ENCODE measurements around the gene ARHGEF40.

The ARHGEF40 gene

DNA sequence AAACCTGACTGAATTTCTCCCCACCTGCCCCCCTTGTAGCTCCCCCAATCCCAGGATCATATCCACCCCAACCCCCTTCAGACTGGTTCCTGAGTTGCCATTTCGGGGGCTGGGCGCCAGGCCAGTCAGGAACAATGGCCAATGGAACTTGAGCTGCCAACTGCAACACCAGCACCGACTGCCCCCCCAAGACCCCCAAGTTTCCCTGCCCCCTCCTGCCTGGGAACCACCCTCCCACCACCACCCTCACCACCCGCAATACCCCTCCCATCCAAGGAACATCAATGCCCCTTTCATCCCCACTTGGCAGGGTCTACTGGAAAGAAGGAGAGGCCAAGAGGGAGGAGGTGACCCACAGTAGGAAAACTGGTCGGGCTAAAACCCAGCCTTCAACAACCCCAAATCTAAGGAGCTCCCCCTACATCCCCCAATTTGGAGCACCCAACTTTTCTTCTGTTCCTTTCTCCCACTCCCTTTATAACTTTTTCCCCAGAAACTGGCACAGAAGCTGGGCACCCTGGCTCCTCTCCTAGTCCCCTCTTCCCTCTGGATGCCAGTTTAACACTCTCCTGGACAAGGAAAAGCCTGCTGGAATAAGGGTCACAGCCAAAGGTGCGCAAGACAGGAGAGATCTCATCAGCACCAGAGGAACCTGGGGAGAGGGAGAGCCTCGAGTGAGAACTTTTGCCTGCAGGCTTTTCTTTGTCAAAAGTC lies 43.7 kb upstream of the ARHGEF40 start:
- TF ChIP-seq FOXP2 (optimal IDR thresholded peaks at IDR 0.05; ENCODE audit: control extremely low read depth, extremely low read length, insufficient read depth): no peak
- no peak for TF ChIP-seq EZH2 (IDR thresholded peaks at IDR 0.05)
- TF ChIP-seq POLR2AphosphoS5 (IDR thresholded peaks at IDR 0.05; ENCODE audit: borderline replicate concordance, low read depth, low read length): no peak
- no peaks in the 10 kb centered on the region; the same call in 1 of the 2 replicates for H3K36me3 ChIP-seq (ENCODE audit: insufficient read depth, low read length)
- no peak overlapping the region for H3K4me3 ChIP-seq
- H3K9me3 ChIP-seq (ENCODE audit: low read depth, low read length): no peaks in the 10 kb centered on the region
- H3K9ac ChIP-seq (ENCODE audit: insufficient read length): no peak overlapping the region
- no peak for DNase-seq (ENCODE audit: low read depth, low spot score)
- H3K27ac ChIP-seq: no peak overlapping the region

DNA sequence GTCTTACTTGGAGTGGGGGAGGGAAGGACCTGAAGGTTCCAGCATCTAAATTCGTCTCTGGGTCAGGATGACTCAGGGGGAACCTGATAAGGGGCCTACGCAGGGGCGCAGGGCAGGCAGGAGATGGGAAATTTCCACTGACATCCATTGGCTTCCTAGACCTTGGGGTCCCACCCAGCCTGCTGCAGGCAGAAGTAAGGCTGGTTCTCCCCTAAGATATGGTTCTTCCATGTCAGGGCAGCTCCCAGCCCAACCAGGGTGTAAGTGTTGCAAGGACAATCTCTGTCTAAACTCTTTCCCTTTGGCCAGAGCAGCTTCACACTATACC lies 43.2 kb upstream of the ARHGEF40 start:
- TF ChIP-seq EZH2 (IDR thresholded peaks at IDR 0.05) (no peak), FOXP2 (optimal IDR thresholded peaks at IDR 0.05; ENCODE audit: control extremely low read depth, extremely low read length, insufficient read depth) (no peak), POLR2AphosphoS5 (IDR thresholded peaks at IDR 0.05; ENCODE audit: borderline replicate concordance, low read depth, low read length) (no peak)
- no peak for DNase-seq (ENCODE audit: low read depth, low spot score)
- Histone ChIP-seq H3K27ac (no peak overlapping the region), H3K36me3 (ENCODE audit: insufficient read depth, low read length) (no peaks in the 10 kb centered on the region), H3K9ac (ENCODE audit: insufficient read length) (no peak overlapping the region), H3K4me3 (no peak overlapping the region), H3K9me3 (ENCODE audit: low read depth, low read length) (no peaks in the 10 kb centered on the region)

DNA sequence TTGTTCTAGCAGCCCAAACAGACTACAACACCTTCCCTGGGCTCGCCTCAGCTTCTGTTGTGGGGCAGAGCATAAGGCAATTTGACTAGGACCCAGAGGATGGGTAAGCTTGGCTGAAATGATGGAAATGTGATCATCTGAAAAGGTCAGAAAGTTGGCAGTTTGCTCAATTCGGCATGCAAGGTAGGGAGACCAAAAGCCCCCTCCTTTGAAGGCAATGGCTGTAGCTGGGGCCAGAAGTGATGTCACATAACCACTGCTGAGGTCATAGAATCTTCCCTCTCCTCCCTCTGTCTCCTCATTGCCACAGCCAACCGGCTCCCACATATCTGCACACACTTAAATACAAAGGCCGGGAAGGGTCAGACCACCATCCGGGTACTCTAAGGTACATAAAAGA lies 40.2 kb upstream of the ARHGEF40 start, which contains the start of gene TPPP2:
Gene TPPP2, plus strand, starts transcription at position 301 of the 400 bp plus-strand sequence. CDS start 365 bp downstream, outside the sequence.
- Histone ChIP-seq H3K4me3 (no peak within 1 kb of the TSS), H3K36me3 (ENCODE audit: insufficient read depth, low read length) (no peaks in the 10 kb centered on the region), H3K27ac (no peak within 1 kb of the TSS), H3K9me3 (ENCODE audit: low read depth, low read length) (no peaks in the 10 kb centered on the region), H3K9ac (ENCODE audit: insufficient read length) (no peak within 1 kb of the TSS)
- TF ChIP-seq FOXP2 (optimal IDR thresholded peaks at IDR 0.05; ENCODE audit: control extremely low read depth, extremely low read length, insufficient read depth): no peak
- TF ChIP-seq EZH2 (IDR thresholded peaks at IDR 0.05): no peak
- TF ChIP-seq POLR2AphosphoS5 (IDR thresholded peaks at IDR 0.05; ENCODE audit: borderline replicate concordance, low read depth, low read length): no peak
- no peak for DNase-seq (ENCODE audit: low read depth, low spot score)

DNA sequence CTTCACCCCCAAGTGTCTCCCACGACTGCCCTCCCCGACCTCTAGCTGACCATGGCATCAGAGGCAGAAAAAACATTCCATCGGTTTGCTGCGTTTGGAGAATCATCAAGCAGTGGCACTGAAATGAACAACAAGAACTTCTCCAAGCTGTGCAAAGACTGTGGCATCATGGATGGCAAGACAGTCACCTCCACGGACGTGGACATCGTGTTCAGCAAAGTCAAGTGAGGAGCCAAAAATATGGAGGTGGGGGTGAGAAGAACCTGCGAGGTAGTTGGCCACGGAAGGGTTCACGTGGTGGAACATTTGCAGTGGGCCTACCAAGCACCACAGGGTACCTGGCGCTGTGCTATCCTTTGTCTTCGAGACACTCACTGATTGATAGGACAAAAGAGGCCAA lies 39.6 kb upstream of the ARHGEF40 start:
- H3K4me3 ChIP-seq: no peak overlapping the region
- no peak overlapping the region for H3K27ac ChIP-seq
- no peaks in the 10 kb centered on the region for H3K36me3 ChIP-seq (ENCODE audit: insufficient read depth, low read length)
- no peaks in the 10 kb centered on the region for H3K9me3 ChIP-seq (ENCODE audit: low read depth, low read length)
- no peak for DNase-seq (ENCODE audit: low read depth, low spot score)
- no peak overlapping the region for H3K9ac ChIP-seq (ENCODE audit: insufficient read length)
- TF ChIP-seq FOXP2 (optimal IDR thresholded peaks at IDR 0.05; ENCODE audit: control extremely low read depth, extremely low read length, insufficient read depth) (no peak), EZH2 (IDR thresholded peaks at IDR 0.05) (no peak), POLR2AphosphoS5 (IDR thresholded peaks at IDR 0.05; ENCODE audit: borderline replicate concordance, low read depth, low read length) (no peak)

DNA sequence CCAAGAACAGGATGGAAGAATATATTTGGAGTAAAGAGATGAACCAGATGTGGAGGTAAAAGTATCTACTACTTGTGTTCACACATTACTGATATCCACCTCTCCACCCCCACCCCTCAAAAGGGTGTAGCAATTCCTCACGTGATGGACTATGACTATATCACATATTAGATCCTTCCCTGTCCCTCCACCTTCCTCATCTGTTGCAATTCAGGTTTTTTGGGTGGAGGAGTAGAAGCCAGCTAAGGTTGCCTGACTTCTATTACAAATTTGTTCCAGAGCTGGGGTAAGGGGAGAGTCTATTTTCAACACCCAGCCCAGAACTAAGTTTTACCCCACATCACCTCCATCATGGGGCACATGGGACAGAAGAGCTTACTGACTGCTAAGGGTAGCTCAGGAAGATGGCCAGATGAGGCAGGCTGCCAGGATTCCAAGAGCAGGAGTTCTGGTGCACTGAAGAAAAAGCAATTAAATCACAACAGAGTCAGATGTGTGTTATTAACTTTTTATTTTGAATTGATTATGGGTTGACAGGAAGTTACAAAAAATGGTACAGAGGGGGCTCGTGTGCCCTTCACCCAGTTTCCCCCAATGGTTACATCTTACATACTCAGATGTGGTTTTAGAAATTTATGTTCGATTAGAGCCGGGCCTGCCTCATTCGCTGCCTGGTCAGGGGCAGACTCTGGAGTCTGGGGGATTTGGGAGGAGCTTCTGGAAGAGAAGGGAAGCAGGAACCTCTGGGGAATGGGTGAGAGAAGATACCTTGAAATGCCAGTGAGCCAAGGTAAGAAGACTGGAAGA lies 37.6 kb upstream of the ARHGEF40 start:
- no peak for TF ChIP-seq POLR2AphosphoS5 (IDR thresholded peaks at IDR 0.05; ENCODE audit: borderline replicate concordance, low read depth, low read length)
- TF ChIP-seq FOXP2 (optimal IDR thresholded peaks at IDR 0.05; ENCODE audit: control extremely low read depth, extremely low read length, insufficient read depth): no peak
- TF ChIP-seq EZH2 (IDR thresholded peaks at IDR 0.05): no peak
- H3K27ac ChIP-seq: no peak overlapping the region
- H3K4me3 ChIP-seq: no peak overlapping the region
- H3K9ac ChIP-seq (ENCODE audit: insufficient read length): no peak overlapping the region
- H3K9me3 ChIP-seq (ENCODE audit: low read depth, low read length): no peaks in the 10 kb centered on the region
- no peak for DNase-seq (ENCODE audit: low read depth, low spot score)
- H3K36me3 ChIP-seq (ENCODE audit: insufficient read depth, low read length): no peaks in the 10 kb centered on the region

DNA sequence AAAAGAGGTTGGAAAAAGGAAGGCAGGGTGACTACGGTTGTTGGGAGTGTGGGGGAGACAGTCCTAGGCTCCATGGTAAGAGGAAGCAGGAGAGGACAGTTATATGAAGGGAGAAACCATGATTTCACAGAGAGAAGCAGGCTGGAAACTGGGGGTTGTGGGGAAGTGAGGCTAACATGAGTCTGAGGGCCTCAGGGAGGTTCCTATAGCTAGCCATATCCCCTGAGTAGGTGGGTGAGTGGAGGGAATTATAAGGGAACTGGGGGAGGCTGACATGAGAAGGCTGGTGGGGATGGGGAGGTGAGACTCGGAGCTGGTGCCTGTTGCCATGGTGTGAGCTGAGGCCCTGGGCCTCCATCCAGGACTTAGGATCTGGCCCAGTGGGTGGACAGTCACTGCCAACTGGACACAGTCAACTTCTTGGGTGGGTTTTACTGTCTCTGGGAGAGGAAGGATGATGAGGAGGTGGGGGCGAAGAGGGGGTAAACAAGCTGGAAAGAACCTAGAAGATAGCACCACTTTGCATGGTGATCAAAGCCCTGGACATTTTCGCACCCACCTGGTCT lies 36.9 kb upstream of the ARHGEF40 start:
- Histone ChIP-seq H3K9me3 (ENCODE audit: low read depth, low read length) (no peaks in the 10 kb centered on the region), H3K36me3 (ENCODE audit: insufficient read depth, low read length) (no peaks in the 10 kb centered on the region), H3K4me3 (no peak overlapping the region), H3K9ac (ENCODE audit: insufficient read length) (no peak overlapping the region), H3K27ac (no peak overlapping the region)
- DNase-seq (ENCODE audit: low read depth, low spot score): no peak
- TF ChIP-seq FOXP2 (optimal IDR thresholded peaks at IDR 0.05; ENCODE audit: control extremely low read depth, extremely low read length, insufficient read depth) (no peak), POLR2AphosphoS5 (IDR thresholded peaks at IDR 0.05; ENCODE audit: borderline replicate concordance, low read depth, low read length) (no peak), EZH2 (IDR thresholded peaks at IDR 0.05) (no peak)

DNA sequence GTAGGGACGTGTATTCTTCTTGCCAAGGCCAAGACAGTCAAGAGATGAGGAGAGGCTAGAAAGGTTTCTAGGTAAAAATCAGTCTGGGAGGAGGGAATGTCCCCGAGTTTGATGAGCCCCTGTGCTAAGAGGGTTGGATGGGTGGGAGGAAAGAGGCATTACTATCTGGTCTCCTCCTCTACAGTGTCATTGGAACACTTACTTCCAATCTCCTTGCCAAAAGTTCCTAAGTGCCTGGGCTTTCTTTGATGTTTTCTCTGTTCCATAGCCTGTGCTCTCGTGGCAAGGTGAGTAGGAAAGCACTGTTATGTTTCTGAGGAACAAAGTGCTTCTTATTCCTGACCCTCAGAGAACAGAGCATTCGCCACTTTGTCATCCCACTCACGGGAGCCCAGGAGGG lies 35.4 kb upstream of the ARHGEF40 start, which contains the start of gene RNASE13:
Gene RNASE13, minus strand, starts transcription at position 101 of the 400 bp plus-strand sequence. CDS start 519 bp downstream, outside the sequence.
- Histone ChIP-seq H3K36me3 (ENCODE audit: insufficient read depth, low read length) (no peaks in the 10 kb centered on the region), H3K27ac (no peak within 1 kb of the TSS), H3K9ac (ENCODE audit: insufficient read length) (no peak within 1 kb of the TSS), H3K9me3 (ENCODE audit: low read depth, low read length) (no peaks in the 10 kb centered on the region), H3K4me3 (no peak within 1 kb of the TSS)
- TF ChIP-seq POLR2AphosphoS5 (IDR thresholded peaks at IDR 0.05; ENCODE audit: borderline replicate concordance, low read depth, low read length): no peak
- TF ChIP-seq FOXP2 (optimal IDR thresholded peaks at IDR 0.05; ENCODE audit: control extremely low read depth, extremely low read length, insufficient read depth): no peak
- TF ChIP-seq EZH2 (IDR thresholded peaks at IDR 0.05): no peak
- DNase-seq (ENCODE audit: low read depth, low spot score): no peak

DNA sequence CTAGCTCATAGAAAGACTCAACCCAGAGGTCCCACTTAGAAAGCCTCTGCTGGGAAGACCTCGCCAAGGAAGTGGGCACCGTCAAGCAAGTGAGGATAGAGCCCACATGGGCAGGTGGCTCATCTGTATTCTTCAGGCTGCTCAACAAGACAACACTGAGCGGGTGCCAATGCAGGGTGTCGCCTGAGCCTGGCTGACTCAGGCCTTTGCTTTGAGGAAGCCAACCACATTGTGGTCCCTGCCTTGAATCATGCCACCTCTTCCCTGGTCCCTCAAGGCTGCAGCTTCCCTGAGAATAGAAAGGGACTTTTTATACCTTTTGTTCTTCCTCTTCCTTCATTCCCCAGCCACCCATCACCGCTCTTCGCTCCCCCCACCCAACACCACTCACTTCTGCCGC lies 33.4 kb upstream of the ARHGEF40 start:
- Histone ChIP-seq H3K9me3 (ENCODE audit: low read depth, low read length) (no peaks in the 10 kb centered on the region), H3K27ac (no peak overlapping the region), H3K4me3 (no peak overlapping the region), H3K36me3 (ENCODE audit: insufficient read depth, low read length) (no peaks in the 10 kb centered on the region), H3K9ac (ENCODE audit: insufficient read length) (no peak overlapping the region)
- DNase-seq (ENCODE audit: low read depth, low spot score): no peak
- TF ChIP-seq FOXP2 (optimal IDR thresholded peaks at IDR 0.05; ENCODE audit: control extremely low read depth, extremely low read length, insufficient read depth) (no peak), POLR2AphosphoS5 (IDR thresholded peaks at IDR 0.05; ENCODE audit: borderline replicate concordance, low read depth, low read length) (no peak), EZH2 (IDR thresholded peaks at IDR 0.05) (no peak)
